NCI-H748 treated with DMSO at 0.1 percent for 48 hours (cell line): ENCODE results near the gene S100A9.

Experiments used
- DNase-seq: peaks from one replicate; lab custom pipeline; 2025; lab: John Stamatoyannopoulos, UW

S100A9 gene

DNA sequence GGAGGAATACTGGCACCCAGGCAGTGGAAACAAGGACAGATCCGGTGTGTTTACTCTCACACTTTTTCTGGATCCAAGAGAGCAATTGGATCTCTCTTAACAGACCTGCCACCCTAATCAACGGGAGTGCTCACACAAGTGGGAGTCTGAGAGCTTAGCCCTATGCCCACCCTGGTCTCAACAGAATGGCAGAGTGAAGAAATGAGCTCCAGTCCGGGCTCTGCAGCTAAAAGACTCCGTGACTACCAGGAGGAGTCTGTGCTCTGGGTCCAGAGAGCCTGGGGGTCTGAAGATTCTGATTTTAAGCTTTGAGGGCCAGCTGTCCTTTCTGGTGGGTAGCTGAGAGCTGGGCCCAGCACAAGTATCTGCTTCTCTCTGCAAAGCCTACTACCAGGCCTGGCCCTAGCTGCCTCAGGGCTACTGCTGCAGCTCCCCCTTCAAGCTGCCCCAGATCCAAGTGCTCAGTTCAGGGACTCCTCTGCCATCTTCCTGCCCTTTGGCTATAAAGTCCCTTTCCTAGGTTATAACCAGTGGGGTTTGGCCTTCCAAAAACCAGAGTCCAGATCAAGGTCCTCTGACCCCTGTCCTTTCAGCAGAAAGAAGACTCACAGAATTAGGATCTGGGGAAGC lies 3.9 kb downstream of the S100A9 start:
- DNase-seq = no peak

DNA sequence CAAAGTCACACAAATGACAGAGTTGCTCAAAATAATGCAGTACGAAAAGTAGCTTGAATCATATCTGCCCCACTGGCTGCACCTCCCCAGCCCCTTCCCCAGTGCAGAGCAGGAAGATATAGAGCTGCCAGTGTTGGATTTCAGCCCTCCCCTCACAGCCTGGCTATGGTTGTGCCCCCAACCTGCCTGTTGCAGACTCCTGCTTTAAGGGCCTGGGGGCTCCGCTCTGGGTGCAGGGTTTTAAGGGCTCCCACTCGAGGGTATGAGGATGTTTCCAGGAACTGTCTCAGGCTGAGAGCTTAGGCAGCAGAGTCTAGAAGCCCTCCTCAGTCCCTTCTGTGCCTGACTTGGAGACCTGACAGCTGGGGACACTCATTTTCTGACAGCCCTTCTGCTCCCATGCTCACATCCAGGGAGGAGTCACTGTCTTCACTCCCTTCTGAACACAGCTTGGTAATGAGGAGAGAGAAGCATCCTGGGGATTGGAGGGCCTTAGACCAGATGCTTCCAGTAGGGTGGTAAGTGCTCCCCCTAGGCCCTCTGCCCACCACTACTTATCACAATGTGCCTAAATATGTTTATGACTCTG lies 4.6 kb downstream of the S100A9 start:
- DNase-seq = no peak

DNA sequence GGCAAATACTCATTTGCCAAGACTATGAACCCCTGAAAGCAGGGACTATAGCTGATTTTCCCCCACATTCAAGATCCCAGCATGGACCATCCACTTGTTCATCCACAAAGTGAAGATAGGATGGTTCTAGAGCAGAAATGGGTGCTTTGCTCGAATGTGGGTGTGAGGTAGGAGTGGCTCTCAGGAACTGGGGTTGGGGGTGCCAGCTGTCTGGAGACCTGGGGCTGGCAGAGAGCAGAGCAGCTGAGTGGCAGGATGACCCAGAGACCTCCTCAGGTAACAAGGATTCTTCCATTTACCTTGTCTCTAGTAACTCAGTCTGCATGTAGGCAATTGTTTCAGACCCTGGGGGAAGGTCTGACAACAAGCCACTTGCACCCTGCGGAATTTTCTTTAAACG lies 6.0 kb downstream of the S100A9 start:
- no peak for DNase-seq

DNA sequence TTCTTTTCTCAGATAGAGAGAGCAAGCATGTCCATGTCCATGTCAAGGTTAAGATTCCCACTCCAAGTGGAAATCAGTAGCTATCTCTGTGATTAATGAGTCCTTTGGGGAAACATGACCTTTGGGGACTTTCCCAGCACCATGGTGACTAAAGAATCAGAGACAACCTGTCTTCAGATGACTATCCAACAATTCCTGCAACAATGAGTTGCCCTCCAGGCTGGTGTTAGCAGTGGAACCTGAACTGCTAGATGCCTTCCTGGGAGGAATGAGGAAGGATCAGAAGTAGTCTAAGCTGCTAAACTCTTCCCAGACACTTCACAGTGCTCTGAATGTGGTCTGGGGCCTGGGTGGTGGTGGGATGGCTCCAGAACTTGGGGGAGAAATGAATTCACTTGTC lies 6.5 kb downstream of the S100A9 start:
- DNase-seq = no peak

DNA sequence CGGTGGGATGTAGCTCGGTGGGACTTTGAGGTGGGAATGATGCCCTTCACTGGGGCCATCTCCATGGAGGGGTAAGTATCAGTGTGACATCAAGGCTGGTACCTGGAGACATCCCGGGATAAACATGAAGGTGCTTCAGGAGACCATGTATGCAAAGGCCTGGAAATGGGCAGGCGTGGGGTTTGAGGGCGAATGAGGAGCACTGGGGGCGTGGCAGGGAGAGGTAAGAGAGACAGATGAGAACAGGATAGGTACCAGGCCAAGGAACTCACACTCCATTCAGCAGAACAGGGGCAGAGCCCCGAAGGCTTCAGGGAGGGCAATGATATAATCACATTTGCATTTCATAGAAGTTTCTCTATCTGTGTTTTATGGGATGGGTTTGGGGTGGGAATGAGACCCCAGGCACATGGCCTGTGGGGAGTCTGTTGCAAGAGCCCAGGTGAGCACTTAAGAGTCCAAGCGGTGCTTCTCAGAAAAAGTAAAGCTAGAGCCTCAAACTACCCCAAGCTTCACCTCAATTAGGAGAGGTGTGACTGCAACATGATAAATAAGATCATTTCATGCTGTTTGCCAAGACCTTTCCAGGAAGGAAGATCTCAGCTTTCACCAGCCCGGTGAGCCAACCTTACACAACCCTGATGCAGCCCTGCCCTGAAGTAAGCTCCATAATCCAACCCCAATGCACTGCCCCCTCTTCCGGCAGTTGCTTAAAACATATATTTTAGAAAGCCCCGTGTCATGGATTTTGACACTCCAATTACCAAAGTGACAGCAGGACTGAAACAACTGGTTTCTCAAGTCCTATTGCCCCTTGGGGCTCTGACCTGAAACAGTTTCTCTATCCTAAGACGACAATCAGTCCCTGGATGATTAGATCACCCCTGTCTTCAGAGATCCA lies 7.4 kb downstream of the S100A9 start:
- no peak for DNase-seq

DNA sequence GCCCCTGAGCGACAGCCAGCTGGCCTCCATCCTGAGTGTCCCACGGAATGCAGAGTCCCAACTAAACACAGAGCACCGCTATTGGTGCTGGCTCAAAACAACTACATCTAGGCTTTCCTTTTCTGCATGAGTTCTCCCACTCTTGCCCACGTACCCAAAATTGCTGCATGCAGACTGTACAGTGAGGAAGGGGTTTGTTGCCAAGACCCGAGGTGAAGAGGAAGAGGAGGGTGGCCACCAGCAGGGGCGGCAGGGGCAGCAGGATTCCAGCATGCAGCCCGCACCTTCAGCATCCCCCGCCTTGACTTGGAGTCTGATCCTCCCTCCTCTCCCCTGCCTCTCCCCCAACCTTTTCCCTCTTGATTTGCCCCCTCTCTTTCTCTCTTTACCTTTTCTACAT lies 8.0 kb downstream of the S100A9 start:
- no peak for DNase-seq

DNA sequence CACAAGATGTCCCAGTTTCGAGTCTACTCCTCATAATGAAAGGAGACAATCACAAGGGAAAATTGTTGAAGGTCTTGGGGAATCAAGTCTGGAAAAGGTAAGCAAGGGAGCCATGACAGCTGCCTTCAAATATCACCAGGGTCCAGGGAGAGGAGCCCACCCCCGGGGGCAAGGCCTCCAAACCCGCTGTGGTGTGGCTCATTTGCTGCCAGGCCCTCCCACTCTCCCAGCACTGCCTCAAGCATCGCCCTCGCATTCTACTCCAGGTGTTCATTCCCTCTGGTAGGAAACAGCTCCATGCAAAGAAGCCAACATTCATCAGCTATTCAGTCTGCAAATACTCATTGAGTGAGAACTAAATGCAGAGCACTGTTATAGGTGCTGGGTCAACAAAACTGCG lies 8.6 kb downstream of the S100A9 start:
- no peak for DNase-seq

DNA sequence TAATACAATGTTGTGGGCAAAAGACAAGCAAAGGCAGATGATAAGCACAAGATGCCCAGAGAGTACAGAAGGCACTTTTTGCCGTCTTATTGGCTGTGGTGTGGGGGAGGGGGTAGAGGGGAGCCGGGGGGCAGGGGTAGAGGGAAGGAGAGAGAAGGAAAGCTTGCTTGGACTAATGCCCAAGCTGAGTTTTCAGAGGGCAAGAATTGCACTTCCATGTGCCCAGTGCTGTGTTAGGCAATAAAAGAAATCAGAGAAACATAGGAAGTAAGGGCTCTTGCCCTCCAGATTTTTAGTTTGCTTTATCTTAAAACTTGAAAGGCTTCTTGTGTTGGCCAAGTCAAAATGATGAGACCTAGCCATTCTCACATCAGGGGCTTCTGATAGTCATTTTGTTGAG lies 9.4 kb downstream of the S100A9 start:
- DNase-seq = no peak

DNA sequence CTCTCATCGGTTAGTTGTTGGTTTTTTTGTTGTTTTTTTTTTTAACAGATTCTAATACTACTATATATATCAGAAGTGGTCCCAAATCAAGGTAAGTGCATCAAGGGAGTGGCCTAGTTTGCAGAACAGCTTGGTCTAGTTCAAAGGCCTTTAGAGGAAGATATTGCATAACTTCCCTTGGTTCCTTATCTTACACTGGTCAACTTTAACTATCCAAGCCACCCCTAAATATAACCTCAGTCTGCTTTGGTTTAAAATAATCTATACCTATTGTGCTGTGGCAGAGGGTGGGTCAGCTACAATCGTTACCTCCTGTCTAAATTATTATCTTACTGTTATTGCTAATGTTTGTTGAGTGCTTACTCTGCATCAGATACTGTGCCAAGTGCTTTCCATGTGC lies 10.8 kb downstream of the S100A9 start:
- no peak for DNase-seq

DNA sequence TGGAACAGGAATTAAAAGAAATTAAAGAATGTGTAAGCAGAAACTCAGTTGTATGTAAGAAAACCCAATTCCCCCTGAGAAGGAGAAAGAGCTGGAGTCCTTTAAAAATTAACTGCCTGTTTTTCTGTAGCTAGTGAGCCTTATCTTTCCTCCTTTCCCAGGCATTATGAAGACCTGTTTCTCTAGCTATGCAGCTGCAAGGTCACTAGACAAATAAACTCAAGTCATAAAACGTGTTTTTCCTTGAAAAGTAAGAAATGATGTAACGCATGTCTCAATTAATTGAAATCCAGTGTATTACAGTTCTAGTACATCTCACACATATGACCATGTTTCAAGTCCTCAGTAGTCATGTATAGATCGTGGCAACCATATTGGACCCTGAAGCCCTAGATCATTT lies 12.5 kb downstream of the S100A9 start:
- no peak for DNase-seq

DNA sequence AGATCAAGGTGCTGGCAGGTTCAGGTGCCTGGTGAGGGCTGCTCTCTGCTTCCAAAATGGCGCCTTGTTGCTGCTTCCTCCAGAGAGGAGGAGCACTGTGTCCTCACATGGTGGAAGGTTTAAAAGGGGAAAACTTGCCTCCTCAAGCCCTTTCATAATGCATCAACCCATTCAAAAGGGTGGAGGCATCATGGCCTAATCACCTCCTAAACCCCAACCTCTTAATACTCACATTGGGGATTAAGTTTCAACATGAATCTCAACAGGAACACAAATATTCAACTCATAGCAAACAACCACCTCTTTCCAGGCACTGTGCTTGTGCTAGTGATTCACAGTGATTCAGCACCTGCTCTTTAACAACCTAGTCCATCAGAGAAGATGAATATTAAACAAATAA lies 13.6 kb downstream of the S100A9 start:
- no peak for DNase-seq

DNA sequence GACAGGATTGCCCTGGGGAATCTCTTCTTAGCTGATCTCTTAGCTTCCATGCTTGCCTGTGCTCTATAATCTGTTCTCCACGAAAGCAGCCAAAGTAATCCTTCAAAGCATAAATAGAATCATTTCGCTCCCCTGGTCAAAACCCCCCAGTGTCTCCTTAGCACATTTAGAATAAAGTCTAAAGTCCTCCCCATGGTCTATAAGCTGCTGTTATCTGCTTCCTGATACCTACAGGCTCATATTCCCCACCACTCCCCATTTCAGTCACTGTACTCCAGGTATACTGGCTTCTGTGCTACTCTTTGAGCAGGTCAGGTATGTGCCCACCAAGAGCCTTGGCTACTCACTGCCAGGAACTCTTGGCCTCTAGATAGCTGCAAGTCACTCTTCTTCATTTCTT lies 14.9 kb downstream of the S100A9 start:
- DNase-seq = no peak

DNA sequence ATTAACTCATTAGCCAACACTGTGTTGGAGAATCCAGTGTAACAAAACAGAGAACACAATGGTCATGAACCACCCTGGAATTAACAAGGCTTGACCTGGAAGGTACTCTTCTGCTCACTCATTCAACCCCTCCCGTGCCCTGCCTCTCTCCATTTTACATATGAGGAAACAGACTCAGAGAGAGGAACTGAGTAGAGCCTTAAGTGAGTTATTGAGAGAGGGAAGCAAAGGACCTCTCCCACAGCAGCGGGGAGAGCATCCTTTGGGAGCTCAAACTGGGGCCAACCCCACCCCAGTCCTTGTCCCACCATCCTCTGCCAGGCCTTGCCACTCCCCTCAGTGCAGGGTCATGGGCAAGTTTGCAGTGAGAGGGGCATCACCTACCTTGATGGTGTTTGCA lies 16.4 kb downstream of the S100A9 start:
- no peak for DNase-seq

DNA sequence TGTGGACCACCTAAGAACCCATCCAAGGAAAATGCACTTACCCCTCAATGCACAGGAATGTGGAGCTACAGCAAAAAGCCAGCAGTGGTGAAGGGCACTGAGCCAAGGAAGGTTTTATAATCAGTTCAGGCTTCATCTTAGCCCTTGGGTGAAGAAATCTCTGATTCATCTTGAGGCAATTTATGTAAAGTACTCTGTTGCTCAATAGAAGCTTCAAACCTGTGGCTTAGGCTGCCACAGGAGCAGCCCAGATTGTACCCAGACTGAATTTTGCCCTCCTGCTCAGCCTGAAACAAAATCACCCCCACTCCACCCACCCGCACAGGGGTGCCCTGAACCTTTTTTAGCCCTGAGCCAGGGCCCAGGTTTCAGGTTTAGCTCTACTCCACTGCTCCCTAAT lies 17.9 kb downstream of the S100A9 start, which contains the start of gene S100A12:
TSS of gene S100A12 (minus strand) at position 111 of the 400 bp plus-strand sequence. CDS start 1,029 bp downstream, outside the sequence.
- no peak for DNase-seq

DNA sequence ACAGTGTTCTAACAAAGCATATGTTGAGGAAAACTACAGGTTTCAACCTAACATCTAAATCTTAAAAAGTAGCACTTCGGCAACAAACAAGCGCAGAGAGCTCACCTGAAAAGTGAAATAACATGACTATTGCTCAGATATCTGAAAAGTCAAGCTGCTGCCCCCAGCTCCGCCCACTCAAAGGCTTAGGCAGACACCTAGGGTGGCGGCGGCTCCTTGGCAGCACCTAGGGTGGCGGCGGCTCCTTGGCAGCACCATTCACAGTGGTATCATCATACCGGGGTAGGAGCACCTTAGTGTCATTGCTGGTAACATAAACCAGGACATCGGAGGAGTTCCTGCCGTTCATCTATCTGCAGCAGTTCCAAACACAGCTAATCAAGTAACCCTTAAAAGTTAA lies 21.9 kb downstream of the S100A9 start:
- no peak for DNase-seq

DNA sequence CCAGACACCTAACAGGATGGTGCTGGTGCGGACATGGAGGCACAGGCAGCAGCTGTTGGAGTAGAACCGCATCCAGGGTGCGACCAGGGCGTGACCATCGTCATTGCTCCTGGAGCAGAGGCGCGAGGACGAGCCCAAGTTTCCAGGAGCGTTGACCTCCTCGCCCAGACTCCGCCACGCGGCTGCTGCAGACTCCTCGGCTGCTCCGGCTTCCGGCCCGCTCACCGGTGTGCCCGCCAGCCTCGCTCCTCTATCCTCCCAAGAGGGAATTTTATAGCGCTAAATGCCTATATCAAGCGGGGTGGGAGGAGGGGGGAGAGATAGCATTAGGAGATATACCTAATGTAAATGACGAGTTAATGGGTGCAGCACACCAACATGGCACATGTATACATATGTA lies 23.1 kb downstream of the S100A9 start:
- DNase-seq = no peak

DNA sequence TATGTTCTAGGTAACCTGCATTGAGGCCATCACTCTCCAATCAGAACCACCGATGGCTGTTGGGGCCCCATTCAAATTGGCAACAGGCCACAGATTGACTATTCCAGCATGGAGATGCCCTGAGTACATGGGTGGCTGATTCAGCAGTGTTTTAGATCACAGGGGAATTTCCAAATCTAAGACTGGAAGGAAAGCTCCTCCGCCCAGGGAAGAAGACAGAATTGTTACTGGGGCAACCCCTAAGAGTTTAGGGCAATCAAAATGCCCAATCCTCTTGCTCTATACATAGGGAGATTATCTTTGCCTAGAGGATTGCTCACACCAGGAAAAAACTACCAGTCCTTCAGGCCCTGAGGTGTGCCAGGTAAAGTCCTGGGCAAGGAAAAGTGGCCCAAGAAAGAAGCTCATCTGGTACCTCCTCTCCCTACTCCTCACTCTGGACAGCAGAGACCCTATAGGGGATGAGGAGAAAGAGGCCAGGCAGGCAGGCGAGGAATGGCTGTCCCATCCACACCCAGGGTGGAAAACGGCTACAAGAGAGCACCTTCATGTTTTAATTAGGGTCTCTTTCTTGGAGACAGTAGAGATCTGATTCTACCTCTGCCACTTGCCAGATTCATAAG lies 27.4 kb downstream of the S100A9 start:
- DNase-seq = no peak

DNA sequence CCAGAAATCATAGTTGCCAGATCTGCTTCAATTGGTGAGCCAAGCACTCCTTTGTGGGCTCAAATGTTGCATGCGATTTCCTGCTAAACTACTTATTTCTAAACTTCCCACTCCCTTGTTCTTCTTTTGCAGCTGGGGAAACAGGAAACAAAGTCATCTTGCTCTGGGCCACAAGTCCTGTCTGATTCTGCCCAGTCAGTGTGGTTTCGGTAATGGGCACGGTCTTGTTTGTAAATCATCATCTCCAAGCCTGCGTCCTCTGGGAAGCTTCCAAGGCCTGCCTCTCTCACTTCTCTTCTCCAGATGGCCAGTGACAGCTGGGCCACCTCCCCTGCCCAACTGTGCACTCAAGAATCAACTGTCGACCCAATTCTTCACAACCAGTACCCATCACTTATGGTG lies 28.8 kb downstream of the S100A9 start:
- no peak for DNase-seq

DNA sequence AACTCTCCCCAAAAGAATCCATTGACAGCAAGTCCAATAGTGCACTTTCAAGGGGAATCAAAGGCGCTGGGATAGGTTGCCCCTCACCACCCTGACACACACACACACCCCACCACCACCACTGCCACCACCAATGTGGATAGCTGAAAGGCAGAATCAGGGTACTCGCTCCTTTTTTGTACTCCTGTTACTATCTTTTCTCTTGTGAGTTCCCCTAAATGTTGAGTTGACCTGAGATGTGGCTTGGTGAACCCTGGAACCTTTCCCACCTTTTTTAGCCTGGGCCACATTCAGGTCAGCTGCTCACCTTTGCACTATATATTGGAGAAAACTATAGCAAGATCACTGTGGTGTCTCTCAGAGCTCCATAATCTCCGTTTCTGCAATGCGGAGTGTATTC lies 29.3 kb downstream of the S100A9 start:
- no peak for DNase-seq

DNA sequence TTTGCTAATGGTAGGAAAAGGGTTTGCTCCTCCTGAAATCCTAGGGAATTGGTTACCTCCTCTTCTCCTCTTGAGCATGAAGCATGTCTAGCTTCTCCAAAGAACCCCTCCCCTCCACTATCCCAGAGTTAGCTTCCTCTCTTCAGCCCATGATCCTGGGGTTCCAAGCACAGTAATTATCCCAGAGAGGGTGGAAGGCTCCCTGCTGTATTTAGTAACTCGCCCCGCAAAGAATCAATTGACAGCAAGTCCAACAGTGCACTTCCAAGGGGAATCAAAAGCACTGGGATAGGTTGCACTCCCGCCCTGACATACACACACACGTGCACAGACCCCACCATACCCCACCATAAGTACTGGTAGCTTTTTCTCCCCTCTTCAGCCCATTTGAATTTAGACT lies 30.1 kb downstream of the S100A9 start:
- DNase-seq = no peak

DNA sequence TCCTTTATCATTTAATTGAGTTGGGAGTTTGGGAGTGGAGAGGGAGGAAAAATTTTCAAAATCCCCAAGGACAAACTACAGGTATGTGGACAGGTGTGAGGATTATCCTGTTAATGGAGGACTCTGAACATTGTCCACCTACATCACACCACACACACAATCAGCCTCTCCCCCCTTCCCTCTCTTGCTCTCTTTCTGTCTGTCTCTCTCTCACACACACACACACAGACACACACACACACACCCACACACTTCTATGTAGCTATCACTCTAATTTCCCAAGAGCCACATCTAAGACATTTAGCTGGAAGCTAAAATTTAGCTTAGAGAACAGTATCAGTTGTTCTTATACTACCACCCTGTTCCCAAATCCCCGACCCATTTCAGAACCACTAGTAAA lies 31.7 kb downstream of the S100A9 start:
- DNase-seq = no peak

DNA sequence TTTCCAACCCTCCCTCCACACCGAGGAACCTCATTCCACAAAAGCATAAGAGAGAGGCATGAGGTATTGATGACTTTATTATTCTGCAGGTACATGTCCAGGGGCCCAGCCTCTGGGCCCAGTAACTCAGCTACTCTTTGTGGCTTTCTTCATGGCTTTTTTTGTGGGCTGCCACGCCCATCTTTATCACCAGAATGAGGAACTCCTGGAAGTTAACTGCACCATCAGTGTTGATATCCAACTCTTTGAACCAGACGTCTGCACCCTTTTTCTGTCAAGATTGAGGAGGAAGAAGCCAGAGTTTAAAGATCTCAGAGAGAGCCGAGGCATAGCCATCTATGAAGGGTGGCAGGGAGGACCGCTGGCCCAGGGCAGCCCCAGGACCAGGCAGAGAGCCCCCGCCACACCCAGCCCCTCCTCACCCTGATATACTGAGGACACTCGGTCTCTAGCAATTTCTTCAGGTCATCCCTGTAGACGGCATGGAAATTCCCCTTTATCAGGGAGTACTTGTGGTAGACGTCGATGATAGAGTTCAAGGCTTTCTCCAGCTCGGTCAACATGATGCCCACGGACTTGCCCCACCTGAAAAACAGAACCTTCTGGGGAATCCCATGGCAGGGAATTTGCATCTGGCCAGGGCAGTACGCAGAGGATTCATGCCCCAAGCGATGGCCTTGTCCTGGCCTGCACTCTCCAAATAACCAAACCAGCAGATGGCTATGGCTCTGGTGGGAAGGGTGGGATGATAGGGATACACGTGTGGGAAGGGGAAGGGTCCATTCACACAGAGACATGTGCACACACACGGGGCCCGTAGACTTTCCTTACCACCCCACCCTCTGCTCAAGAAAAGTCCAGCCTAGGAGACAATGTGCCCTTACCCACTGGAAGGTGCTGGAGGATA lies 32.6 kb downstream of the S100A9 start:
- DNase-seq = no peak
